Endothelial cell of umbilical vein (primary cell): Measurements from ENCODE around the gene COL20A1.
"Not testable (repeated sequence)": the region's sequence is repeated elsewhere in the genome, so short reads cannot be mapped to it uniquely, and the experiment has no call there.

ENCODE experiments used
- EZH2 ChIP-seq: IDR thresholded peaks from 2 replicates; pipeline ENCODE4 v1.6.1; 2012; ENCODE audit warnings: borderline replicate concordance, low read depth, mild to moderate bottlenecking, moderate library complexity, low read length, inconsistent platforms; ENCODE audit not compliant: severe bottlenecking
- MAX ChIP-seq: IDR thresholded peaks from 2 replicates; pipeline ENCODE4 v1.6.1; 2011; ENCODE audit not compliant: insufficient read depth, insufficient read length
- MYC ChIP-seq: IDR thresholded peaks from one replicate; pipeline ENCODE4 v1.6.1; 2011; ENCODE audit warnings: mild to moderate bottlenecking, low read depth, low read length
- POLR2A ChIP-seq: IDR thresholded peaks from 2 replicates; pipeline ENCODE4 v1.6.1; 2012; ENCODE audit warnings: low read depth, mild to moderate bottlenecking, control low read depth, low read length
- POLR2AphosphoS5 ChIP-seq: IDR thresholded peaks from 2 replicates; pipeline ENCODE4 v1.6.1; 2012; ENCODE audit warnings: low read depth, mild to moderate bottlenecking, control low read depth, low read length, moderate library complexity; ENCODE audit not compliant: insufficient read depth
- TF ChIP-seq, protein P1 (sequence below), 2 donors: IDR thresholded peaks; 1 replicate in 1 of 2; 2 replicates in 1 of 2; pipeline ENCODE4 v1.5.1; 2011; ENCODE audit warnings: low read length in 2 of 2, mild to moderate bottlenecking in 2 of 2, moderate library complexity in 2 of 2, control low read depth in 1 of 2, inconsistent platforms in 1 of 2, low read depth in 1 of 2; ENCODE audit not compliant: insufficient read depth in 1 of 2; ENCODE audit errors: extremely low read depth in 1 of 2

DNA sequence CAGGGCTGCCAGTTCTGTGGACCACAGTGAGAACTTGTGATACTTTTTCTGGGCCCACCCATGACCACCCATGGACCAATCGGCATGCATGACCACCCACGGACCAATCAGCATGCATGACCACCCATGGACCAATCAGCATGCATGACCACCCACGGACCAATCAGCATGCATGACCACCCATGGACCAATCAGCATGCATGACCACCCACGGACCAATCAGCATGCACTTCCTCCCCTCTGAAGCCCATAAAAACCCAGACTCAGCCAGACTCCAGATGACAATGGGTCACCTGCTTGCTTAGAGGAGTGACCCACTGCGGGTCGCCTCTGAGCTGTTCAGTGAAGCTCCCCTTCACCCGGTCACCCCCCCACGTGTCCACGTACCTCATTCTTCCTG, 86.9 kb downstream of the COL20A1 start:
- TF ChIP-seq POLR2A, EZH2, POLR2AphosphoS5, MAX, MYC: not testable (repeated sequence)
- TF ChIP-seq, protein P1, sequence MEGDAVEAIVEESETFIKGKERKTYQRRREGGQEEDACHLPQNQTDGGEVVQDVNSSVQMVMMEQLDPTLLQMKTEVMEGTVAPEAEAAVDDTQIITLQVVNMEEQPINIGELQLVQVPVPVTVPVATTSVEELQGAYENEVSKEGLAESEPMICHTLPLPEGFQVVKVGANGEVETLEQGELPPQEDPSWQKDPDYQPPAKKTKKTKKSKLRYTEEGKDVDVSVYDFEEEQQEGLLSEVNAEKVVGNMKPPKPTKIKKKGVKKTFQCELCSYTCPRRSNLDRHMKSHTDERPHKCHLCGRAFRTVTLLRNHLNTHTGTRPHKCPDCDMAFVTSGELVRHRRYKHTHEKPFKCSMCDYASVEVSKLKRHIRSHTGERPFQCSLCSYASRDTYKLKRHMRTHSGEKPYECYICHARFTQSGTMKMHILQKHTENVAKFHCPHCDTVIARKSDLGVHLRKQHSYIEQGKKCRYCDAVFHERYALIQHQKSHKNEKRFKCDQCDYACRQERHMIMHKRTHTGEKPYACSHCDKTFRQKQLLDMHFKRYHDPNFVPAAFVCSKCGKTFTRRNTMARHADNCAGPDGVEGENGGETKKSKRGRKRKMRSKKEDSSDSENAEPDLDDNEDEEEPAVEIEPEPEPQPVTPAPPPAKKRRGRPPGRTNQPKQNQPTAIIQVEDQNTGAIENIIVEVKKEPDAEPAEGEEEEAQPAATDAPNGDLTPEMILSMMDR (IDR thresholded peaks at IDR 0.05; ENCODE audit: extremely low read depth in 1 of 2, insufficient read depth in 1 of 2, low read depth in 1 of 2, low read length in 2 of 2) = not testable (repeated sequence)
